Dermis lymphatic vessel endothelial cell (primary cell): Measurements from ENCODE around the gene WNT10A. TPM values are rescaled to one million over a fixed set of nuclear protein-coding genes. Genes with fewer than 3 reads are reported as not detected.

Experiments
- total RNA-seq: library from RNA; depleted of rRNA; stranded (reverse); fragments of >200 nt; gene quantifications from 2 replicates; pipeline ENCODE4 v1.2.1, GENCODE V29; 2014

Gene WNT10A
- total RNA-seq = not detected in 2 replicates

DNA sequence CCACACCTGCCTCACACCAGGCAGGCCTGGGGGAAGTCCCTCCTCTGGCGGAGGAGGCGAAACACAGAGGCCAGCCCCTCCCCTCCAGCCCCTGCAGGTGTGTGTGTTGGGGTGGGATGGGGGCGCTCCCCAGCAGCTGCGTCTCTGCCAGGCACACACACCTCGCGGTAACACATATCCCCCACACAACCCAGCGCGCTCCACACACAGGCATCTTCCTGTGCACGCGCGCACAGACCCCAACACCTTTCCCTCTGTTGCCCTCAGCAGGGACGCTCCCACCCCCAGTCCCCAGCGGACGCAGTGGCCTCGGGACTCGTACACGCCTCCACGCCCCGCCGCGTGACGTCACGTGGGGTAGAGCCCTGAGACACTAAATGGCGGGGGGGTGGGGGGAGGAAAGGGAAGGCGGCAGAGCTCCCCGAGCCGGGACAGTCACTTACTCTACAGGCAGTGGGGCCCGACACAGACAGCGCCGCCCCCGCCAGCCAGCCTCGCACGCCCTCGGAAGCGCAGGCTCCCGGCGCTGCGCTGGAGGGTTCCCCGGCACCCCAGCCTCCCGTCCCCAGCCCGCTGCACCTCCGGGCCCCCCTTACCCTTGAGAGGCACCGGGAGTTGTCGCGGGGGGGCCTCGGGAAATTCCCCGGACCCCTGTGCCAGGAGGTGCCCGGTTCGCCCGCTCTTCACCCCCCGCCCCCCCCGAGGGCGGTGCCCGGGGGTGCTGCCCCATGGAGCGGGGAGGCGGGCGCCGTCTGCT is at the start of gene WNT10A:
WNT10A (plus strand) TSS at position 751 of the 757 bp plus-strand sequence. CDS start 144 bp downstream, outside the sequence.

DNA sequence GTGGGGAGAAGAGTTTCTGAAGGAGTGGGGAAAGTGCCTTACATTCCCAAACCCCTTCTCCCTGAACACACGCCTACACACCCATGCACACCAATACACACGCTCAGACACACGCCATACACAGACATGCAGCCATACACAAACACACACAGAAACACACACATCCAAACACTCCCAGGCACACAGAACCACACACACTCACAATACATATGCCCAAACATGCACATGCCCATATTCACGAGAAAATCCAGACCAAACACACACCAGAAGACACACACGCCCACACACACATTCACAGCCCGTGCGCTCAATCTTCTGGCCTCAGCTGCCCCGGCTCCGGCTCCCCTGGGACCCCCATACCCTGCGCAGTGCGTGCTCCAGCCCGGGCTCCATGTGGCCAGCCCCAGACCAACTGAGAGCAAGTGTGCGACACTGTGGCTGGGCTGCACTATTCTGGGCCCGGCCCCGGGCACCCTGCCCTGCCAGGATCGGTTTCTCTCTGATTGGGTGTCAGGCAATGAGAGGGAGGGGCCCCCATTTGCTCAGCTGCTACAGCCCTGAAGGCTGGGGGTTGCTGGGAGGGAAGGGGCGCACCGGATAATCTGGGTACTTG is 49.2 kb upstream of the WNT10A start, which contains the start of gene PRKAG3:
PRKAG3 (minus strand) TSS at position 426 of the 613 bp plus-strand sequence.

DNA sequence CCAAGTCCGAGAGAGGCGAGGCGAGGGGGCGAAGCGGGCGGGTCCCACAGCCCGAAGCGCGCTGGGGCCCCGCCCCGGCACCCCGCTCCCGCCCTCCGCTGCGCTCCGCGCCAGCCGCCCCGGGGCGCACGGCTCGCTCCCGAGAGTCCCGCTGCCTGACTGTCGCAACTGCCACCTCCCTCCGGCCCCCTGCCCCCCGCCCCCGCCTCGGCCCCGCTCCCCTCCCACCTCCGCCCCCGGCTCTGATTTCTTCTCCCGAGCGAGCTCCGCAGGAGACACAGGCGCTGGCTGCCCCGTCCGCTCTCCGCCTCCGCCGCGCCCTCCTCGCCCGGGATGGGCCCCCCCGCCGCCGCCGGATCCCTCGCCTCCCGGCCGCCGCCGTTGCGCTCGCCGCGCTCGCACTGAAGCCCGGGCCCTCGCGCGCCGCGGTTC is 21.1 kb upstream of the WNT10A start, which contains the start of gene WNT6:
WNT6 (plus strand) TSS at position 250 of the 432 bp plus-strand sequence. CDS start 233 bp downstream, outside the sequence.

Other genes with a start within 250 kb of the WNT10A start
- gene ZNF142, start 221.2 kb upstream of the WNT10A start, total RNA-seq = 4.9 and 6.0 TPM in 2 replicates
- 17.7 and 19.7 TPM in 2 replicates for gene BCS1L, start 221.2 kb upstream of the WNT10A start, total RNA-seq
- 31.8 and 33.7 TPM in 2 replicates for gene RNF25, start 208.8 kb upstream of the WNT10A start, total RNA-seq
- 5.5 and 6.7 TPM in 2 replicates for gene STK36, start 208.8 kb upstream of the WNT10A start, total RNA-seq
- gene TTLL4, start 170.0 kb upstream of the WNT10A start, total RNA-seq = 3.5 and 4.8 TPM in 2 replicates
- gene CYP27A1, start 98.7 kb upstream of the WNT10A start, total RNA-seq = 8.3 and 12.7 TPM in 2 replicates
- not detected in 2 replicates for gene PRKAG3, start 49.0 kb upstream of the WNT10A start, total RNA-seq
- not detected in 2 replicates for gene WNT6, start 21.0 kb upstream of the WNT10A start, total RNA-seq
- not detected in 2 replicates for gene CDK5R2, start 78.8 kb downstream of the WNT10A start, total RNA-seq
- not detected in 2 replicates for gene FEV, start 104.3 kb downstream of the WNT10A start, total RNA-seq
- gene CRYBA2, start 112.6 kb downstream of the WNT10A start, total RNA-seq = not detected in 2 replicates
- gene CFAP65, start 160.7 kb downstream of the WNT10A start, total RNA-seq = not detected in 2 replicates
- gene IHH, start 180.1 kb downstream of the WNT10A start, total RNA-seq = under 0.01 and 0.09 TPM in 2 replicates